GM12891 (cell line): ENCODE measurements around the gene PLXNB1.

Source experiments
- PAX5 ChIP-seq: IDR thresholded peaks from 2 replicates; pipeline ENCODE4 v1.6.1; 2011; ENCODE audit warnings: low read length, moderate library complexity, mild to moderate bottlenecking; ENCODE audit not compliant: insufficient read depth, severe bottlenecking
- POLR2A ChIP-seq: IDR thresholded peaks from 2 replicates; pipeline ENCODE4 v1.6.1; 2011; ENCODE audit warnings: low read depth, low read length, control low read depth
- POLR2AphosphoS5 ChIP-seq: IDR thresholded peaks from 2 replicates; pipeline ENCODE4 v1.6.1; 2011; ENCODE audit warnings: low read depth, low read length, control low read depth
- SPI1 ChIP-seq: IDR thresholded peaks from 2 replicates; pipeline ENCODE4 v1.6.1; 2011; ENCODE audit warnings: low read depth, low read length, control low read depth
- TAF1 ChIP-seq: IDR thresholded peaks from 2 replicates; pipeline ENCODE4 v1.6.1; 2011; ENCODE audit warnings: low read depth, low read length, control low read depth

- TF ChIP-seq TAF1: no peak
- TF ChIP-seq POLR2AphosphoS5: no peak
- TF ChIP-seq PAX5: no peak
- no peak for TF ChIP-seq POLR2A
- TF ChIP-seq SPI1: no peak
Observed at GRCh38 chr3:48419149-48419548, 10.7 kb downstream of the PLXNB1 start.
